ENCODE data around the gene SPP1.

- TF ChIP-seq, protein P1, sequence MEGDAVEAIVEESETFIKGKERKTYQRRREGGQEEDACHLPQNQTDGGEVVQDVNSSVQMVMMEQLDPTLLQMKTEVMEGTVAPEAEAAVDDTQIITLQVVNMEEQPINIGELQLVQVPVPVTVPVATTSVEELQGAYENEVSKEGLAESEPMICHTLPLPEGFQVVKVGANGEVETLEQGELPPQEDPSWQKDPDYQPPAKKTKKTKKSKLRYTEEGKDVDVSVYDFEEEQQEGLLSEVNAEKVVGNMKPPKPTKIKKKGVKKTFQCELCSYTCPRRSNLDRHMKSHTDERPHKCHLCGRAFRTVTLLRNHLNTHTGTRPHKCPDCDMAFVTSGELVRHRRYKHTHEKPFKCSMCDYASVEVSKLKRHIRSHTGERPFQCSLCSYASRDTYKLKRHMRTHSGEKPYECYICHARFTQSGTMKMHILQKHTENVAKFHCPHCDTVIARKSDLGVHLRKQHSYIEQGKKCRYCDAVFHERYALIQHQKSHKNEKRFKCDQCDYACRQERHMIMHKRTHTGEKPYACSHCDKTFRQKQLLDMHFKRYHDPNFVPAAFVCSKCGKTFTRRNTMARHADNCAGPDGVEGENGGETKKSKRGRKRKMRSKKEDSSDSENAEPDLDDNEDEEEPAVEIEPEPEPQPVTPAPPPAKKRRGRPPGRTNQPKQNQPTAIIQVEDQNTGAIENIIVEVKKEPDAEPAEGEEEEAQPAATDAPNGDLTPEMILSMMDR (IDR thresholded peaks at IDR 0.05) = no peak
- TF ChIP-seq POLR2A (IDR thresholded peaks at IDR 0.05) = no peak
Measured at GRCh38 chr4:87934973-87935372, 40.5 kb upstream of the SPP1 start.

Measured in thyroid gland (tissue), 4 donors.